ENCODE data around the gene TOX4.

GRCh38 chr14:21525571-21525961 lies 48.6 kb downstream of the TOX4 start:
- TF ChIP-seq CTCF (IDR thresholded peaks at IDR 0.05) (no peak), POLR2AphosphoS5 (IDR thresholded peaks at IDR 0.05) (no peak), POLR2A (IDR thresholded peaks at IDR 0.05) (no peak)
